IMR-90 (cell line): ENCODE measurements around the gene MAPRE2. TPM values are rescaled to one million over a fixed set of nuclear protein-coding genes. Genes with fewer than 3 reads are reported as not detected.

Experiments
- ATAC-seq: fragments of 200-7000 bp; cut with Tn5 transposase; 2 replicates; pipeline ENCODE4 v1.9.1; 2020; ENCODE audit warnings: low read depth, mild to moderate bottlenecking, moderate library complexity
- BruUV-seq: library from RNA; stranded (reverse); fragments of 400-500 nt; replicated peaks from 2 replicates; lab custom pipeline; 2021; lab: Mats Ljungman, UMichigan
- CTCF ChIA-PET: fragments of 300-600 bp; formaldehyde crosslinking; extraction: SDS; loops from one replicate; lab custom pipeline; 2021; ENCODE audit warnings: antibody characterized with exemption; lab: Yijun Ruan, JAX
- POLR2A ChIA-PET: fragments of 300-600 bp; sonication (Branson Sonifier 250); formaldehyde crosslinking; loops from one replicate; lab custom pipeline; 2022; ENCODE audit warnings: antibody characterized with exemption; ENCODE audit not compliant: unreplicated experiment; lab: Charles Lee
- DNase-seq: peaks from one replicate; pipeline ENCODE4 v3.0.0; 2013
- H2AFZ ChIP-seq: replicated peaks from 2 replicates; pipeline ENCODE3; 2013; ENCODE audit warnings: low read length, mild to moderate bottlenecking; ENCODE audit not compliant: poor library complexity
- H2AK5ac ChIP-seq: 2 replicates; pipeline ENCODE4 v1.6.1; 2013; ENCODE audit warnings: low read depth, low read length, inconsistent platforms
- H2AK9ac ChIP-seq: replicated peaks from 2 replicates; pipeline ENCODE3; 2013; ENCODE audit warnings: mild to moderate bottlenecking, low read depth, low read length, moderate library complexity; ENCODE audit not compliant: poor library complexity
- H2BK120ac ChIP-seq: 2 replicates; pipeline ENCODE4 v1.6.1; 2013; ENCODE audit warnings: low read depth, low read length, inconsistent platforms
- H2BK15ac ChIP-seq: 3 replicates; pipeline ENCODE4 v1.6.1; 2013; ENCODE audit warnings: low read depth, low read length, inconsistent platforms
- H2BK20ac ChIP-seq: 2 replicates; pipeline ENCODE4 v1.6.1; 2013; ENCODE audit warnings: low read depth, mild to moderate bottlenecking, inconsistent platforms, low read length, moderate library complexity
- H2BK5ac ChIP-seq: 2 replicates; pipeline ENCODE4 v1.6.1; 2013; ENCODE audit warnings: mild to moderate bottlenecking, low read depth, low read length, inconsistent platforms; ENCODE audit not compliant: poor library complexity, severe bottlenecking
- H3K14ac ChIP-seq: replicated peaks from 2 replicates; pipeline ENCODE4 v1.6.1; 2013; ENCODE audit warnings: low read depth, low read length, inconsistent platforms
- H3K18ac ChIP-seq: 2 replicates; pipeline ENCODE4 v1.6.1; 2013; ENCODE audit warnings: low read depth, low read length, control low read depth
- H3K23ac ChIP-seq: 2 replicates; pipeline ENCODE4 v1.6.1; 2013; ENCODE audit warnings: low read depth, low read length, inconsistent platforms
- H3K27ac ChIP-seq: 2 replicates; pipeline ENCODE4 v1.5.1; 2013; ENCODE audit warnings: mild to moderate bottlenecking, control low read depth, low read length; ENCODE audit not compliant: insufficient read depth
- H3K27me3 ChIP-seq: 2 replicates; pipeline ENCODE4 v1.6.1; 2013; ENCODE audit warnings: low read length; ENCODE audit not compliant: control insufficient read depth, insufficient read depth
- H3K36me3 ChIP-seq: 2 replicates; pipeline ENCODE4 v1.6.1; 2013; ENCODE audit warnings: low read length, mixed read lengths; ENCODE audit not compliant: control insufficient read depth, insufficient read depth
- H3K4ac ChIP-seq: 2 replicates; pipeline ENCODE4 v1.6.1; 2013; ENCODE audit warnings: low read depth, low read length, inconsistent platforms
- H3K4me1 ChIP-seq: 2 replicates; pipeline ENCODE4 v1.6.1; 2013; ENCODE audit warnings: low read length, mixed read lengths; ENCODE audit not compliant: control insufficient read depth, insufficient read depth
- H3K4me2 ChIP-seq: 2 replicates; pipeline ENCODE4 v1.6.1; 2013; ENCODE audit warnings: low read depth, mild to moderate bottlenecking, control low read depth, low read length, moderate library complexity
- H3K4me3 ChIP-seq: 2 replicates; pipeline ENCODE4 v1.5.1; 2013; ENCODE audit warnings: low read depth, mild to moderate bottlenecking, control low read depth, low read length, moderate library complexity; ENCODE audit not compliant: insufficient read depth
- H3K56ac ChIP-seq: 2 replicates; pipeline ENCODE4 v1.6.1; 2013; ENCODE audit warnings: low read length, inconsistent platforms; ENCODE audit not compliant: insufficient read depth; ENCODE audit errors: extremely low read depth
- H3K79me1 ChIP-seq, 2 experiments: 2 replicates each; pipeline ENCODE4 v1.6.1; 2013; ENCODE audit warnings: low read length in 2 of 2, inconsistent platforms in 1 of 2, low read depth in 1 of 2
- H3K9ac ChIP-seq: 2 replicates; pipeline ENCODE4 v1.6.1; 2013; ENCODE audit warnings: low read depth, low read length, control low read depth
- H3K9me1 ChIP-seq: 2 replicates; pipeline ENCODE4 v1.6.1; 2013; ENCODE audit warnings: low read length, inconsistent platforms; ENCODE audit not compliant: insufficient read depth
- H3K9me3 ChIP-seq: 2 replicates; pipeline ENCODE4 v1.6.1; 2013; ENCODE audit warnings: low read length; ENCODE audit not compliant: control insufficient read depth, insufficient read depth
- H4K20me1 ChIP-seq: 2 replicates; pipeline ENCODE4 v1.6.1; 2013; ENCODE audit warnings: low read length, inconsistent platforms; ENCODE audit not compliant: insufficient read depth
- H4K5ac ChIP-seq: 2 replicates; pipeline ENCODE4 v1.6.1; 2013; ENCODE audit warnings: mild to moderate bottlenecking, low read depth, low read length, control low read depth
- H4K8ac ChIP-seq, 2 experiments: 2 replicates each; pipeline ENCODE4 v1.6.1; 2013; ENCODE audit warnings: low read depth in 2 of 2, low read length in 2 of 2, control low read depth in 1 of 2, inconsistent platforms in 1 of 2
- H4K91ac ChIP-seq: 2 replicates; pipeline ENCODE4 v1.6.1; 2013; ENCODE audit warnings: low read depth, low read length, inconsistent platforms; ENCODE audit not compliant: insufficient read depth
- MAFK ChIP-seq: IDR thresholded peaks from 2 replicates; pipeline ENCODE4 v1.6.1; 2012; ENCODE audit warnings: low read depth, low read length, improper control_type of control experiment
- MAZ ChIP-seq: IDR thresholded peaks from 2 replicates; pipeline ENCODE4 v1.6.1; 2012; ENCODE audit warnings: low read depth, mild to moderate bottlenecking, low read length, improper control_type of control experiment, moderate library complexity, borderline replicate concordance
- NFE2L2 ChIP-seq: fragments of 150-350 bp; IDR thresholded peaks from 2 replicates; pipeline ENCODE4 v1.6.1; 2016; ENCODE audit warnings: low read depth, mild to moderate bottlenecking, low read length
- WGBS, 2 experiments: methylation state at CpG; one replicate each; pipeline versions ENCODE4 v1.1.5 to v1.1.7; 2013; ENCODE audit warnings: missing lambda C conversion rate in 2 of 2; ENCODE audit not compliant: insufficient read length in 1 of 2; ENCODE audit errors: extremely low coverage in 2 of 2; 5-methylcytosine and 5-hydroxymethylcytosine counted together
- dilution Hi-C: fragments of 300-500 bp; cut with HindIII; formaldehyde crosslinking; loops from one replicate; pipeline ENCODE4 v1.14.3; 2018; ENCODE audit warnings: low sequenced_read_pairs; ENCODE audit not compliant: unreplicated experiment
- in situ Hi-C: fragments of 300-500 bp; cut with MboI; formaldehyde crosslinking; loops from 3 replicates; pipeline ENCODE4 v1.14.3; 2019; ENCODE audit warnings: low sequenced_read_pairs, inconsistent platforms, mixed read lengths
- intact Hi-C: fragments of 100-400 bp; cut with micrococcal nuclease; formaldehyde crosslinking; loops from 2 replicates; pipeline ENCODE4 v1.10.0; 2022
- polyA plus RNA-seq, 3 experiments: library from polyadenylated mRNA; depleted of rRNA; stranded (reverse); fragments of >200 nt; gene quantifications; 2 replicates each; pipeline ENCODE4 v1.2.3, GENCODE V29; 2012; ENCODE audit warnings: low replicate concordance in 1 of 3
- total RNA-seq: library from RNA; depleted of rRNA; stranded (reverse); fragments of >200 nt; gene quantifications from 2 replicates; pipeline ENCODE4 v1.2.3, GENCODE V29; 2012
- TF ChIP-seq, protein P1 (sequence below): conservative IDR thresholded peaks from 2 replicates; pipeline ENCODE4 v1.5.1; 2012; ENCODE audit warnings: mild to moderate bottlenecking, low read depth, low read length, improper control_type of control experiment

MAPRE2 gene
- total and polyA plus RNA-seq, 2 of the 4 experiments (the other 2 are of a cell fraction), result 19.6 to 23.8 TPM

DNA sequence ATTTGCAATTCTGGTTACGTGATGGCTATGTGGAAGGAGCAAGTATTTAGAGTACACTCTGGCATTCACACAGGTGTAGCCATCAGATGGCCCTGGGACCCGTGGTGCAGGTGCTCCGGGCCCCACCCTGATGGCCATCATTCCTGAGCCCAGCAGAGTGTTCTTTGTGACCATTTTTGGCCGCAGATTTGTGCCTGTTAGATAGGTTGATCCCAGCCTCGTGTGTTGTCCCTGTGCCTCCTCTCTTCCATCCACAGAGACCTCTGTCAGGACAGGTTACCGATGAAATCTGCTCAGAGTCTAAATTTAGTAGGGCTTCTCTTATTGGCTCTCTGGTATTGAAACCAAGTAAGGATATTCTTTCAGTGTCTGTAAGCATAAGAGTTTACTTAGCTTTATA is 33.9 kb downstream of the MAPRE2 start:
- Histone ChIP-seq H3K14ac (no peak overlapping the region), H3K4ac (no peak overlapping the region), H3K18ac (no peak overlapping the region), H3K27me3 (no peaks in the 10 kb centered on the region), H4K5ac (no peak overlapping the region), H2BK15ac (no peak overlapping the region), H4K8ac (no peak overlapping the region), H3K4me3 (no peak overlapping the region), H2BK120ac (no peak overlapping the region), H4K91ac (no peak overlapping the region), H3K9me3 (no peaks in the 10 kb centered on the region), H3K79me1 (0 out of 4 replicates have a peak, but pooled peaks cover 0 to 5% of the 10 kb centered on the region in 2 experiments), H3K36me3 (no peaks in the 10 kb centered on the region), H3K4me1 (peaks cover 5% of the 10 kb centered on the region), H2BK20ac (no peak overlapping the region), H3K23ac (no peak overlapping the region), H3K9ac (no peak overlapping the region), H4K20me1 (no peaks in the 10 kb centered on the region), H3K27ac (no peak overlapping the region), H2AFZ (no peak overlapping the region), H2AK9ac (no peak overlapping the region), H3K9me1 (peaks cover 13% of the 10 kb centered on the region; the same call in 1 of the 2 replicates), H2AK5ac (no peak overlapping the region), H2BK5ac (no peak overlapping the region), H3K56ac (no peak overlapping the region), H3K4me2 (no peak overlapping the region)
- CTCF ChIA-PET, result no interaction called here
- POLR2A ChIA-PET, result no interaction called here
- in situ Hi-C loops, result no loop called here
- dilution Hi-C loops, result no loop called here
- ATAC-seq (no peak), DNase-seq (no peak)
- intact Hi-C loops, result no loop called here
- BruUV-seq, result no TSS peak
- WGBS, 2 experiments, result 100% methylated on average over 1 of the region's 6 CpGs; no CpG with 5 or more reads in 1 of the 2 experiments
- TF ChIP-seq, protein P1, sequence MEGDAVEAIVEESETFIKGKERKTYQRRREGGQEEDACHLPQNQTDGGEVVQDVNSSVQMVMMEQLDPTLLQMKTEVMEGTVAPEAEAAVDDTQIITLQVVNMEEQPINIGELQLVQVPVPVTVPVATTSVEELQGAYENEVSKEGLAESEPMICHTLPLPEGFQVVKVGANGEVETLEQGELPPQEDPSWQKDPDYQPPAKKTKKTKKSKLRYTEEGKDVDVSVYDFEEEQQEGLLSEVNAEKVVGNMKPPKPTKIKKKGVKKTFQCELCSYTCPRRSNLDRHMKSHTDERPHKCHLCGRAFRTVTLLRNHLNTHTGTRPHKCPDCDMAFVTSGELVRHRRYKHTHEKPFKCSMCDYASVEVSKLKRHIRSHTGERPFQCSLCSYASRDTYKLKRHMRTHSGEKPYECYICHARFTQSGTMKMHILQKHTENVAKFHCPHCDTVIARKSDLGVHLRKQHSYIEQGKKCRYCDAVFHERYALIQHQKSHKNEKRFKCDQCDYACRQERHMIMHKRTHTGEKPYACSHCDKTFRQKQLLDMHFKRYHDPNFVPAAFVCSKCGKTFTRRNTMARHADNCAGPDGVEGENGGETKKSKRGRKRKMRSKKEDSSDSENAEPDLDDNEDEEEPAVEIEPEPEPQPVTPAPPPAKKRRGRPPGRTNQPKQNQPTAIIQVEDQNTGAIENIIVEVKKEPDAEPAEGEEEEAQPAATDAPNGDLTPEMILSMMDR, result no peak
- TF ChIP-seq MAFK (no peak), MAZ (no peak), NFE2L2 (no peak)
